ENCODE measurements around the gene CLTB.
"Not testable (repeated sequence)": the region's sequence is repeated elsewhere in the genome, so short reads cannot be mapped to it uniquely, and the experiment has no call there.

CLTB gene

DNA sequence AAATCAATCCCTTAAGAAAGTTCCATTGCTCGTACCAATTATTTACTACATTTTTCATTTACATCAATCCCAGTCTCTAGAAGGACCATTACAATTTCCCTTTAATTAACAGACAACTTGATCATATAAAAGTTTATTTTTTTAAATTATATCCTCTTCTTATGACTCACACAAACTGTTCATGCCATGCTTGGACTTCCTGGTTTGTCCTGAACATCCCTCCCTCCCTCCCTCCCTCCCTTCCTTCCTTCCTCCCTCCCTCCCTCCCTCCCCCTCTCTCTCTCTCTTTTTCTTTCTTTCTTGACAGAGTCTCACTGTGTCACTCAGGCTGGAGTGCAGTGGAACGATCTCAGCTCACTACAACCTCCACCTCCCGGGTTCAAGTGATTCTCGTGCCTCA lies 11.6 kb upstream of the CLTB start:
- DNase-seq (ENCODE audit: low read depth) = no peak

DNA sequence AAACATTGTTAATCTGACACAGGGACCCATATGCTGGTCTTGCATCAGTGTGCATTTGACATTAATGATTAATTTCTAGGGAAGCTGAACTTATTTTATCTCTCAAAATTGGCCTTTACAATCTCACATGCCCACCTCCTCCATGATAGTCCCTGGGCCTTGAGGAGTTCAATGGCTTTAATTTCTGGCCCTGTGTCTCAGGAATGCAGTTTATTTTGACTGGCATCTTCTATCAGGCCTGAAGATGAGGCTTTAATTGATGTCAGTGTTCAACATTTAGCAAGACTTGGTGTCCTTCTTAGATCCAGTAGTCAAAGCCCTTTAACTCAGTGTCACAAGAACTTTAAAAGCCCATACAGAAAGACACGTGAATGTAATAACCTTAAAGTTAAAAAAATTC lies 10.5 kb upstream of the CLTB start:
- DNase-seq (ENCODE audit: low read depth) = no peak

DNA sequence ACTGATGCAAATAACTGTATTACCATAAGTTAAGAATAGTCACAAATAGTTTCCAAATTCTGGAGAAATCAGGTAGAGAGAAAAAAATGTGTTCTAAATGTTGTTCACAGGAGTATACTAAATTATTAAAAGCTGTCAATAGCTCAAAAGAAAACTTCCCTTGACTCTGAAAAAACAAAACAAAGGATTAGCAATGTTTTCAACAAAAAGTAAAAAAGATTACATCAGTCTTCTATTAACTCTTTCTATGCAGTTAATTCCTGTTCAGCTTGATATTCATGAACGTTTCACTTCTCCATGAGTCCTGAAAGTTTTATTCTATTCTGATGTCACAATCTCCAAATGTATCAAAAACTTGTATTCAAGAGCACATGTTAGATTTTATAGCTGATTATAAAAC lies 9.5 kb upstream of the CLTB start:
- no peak for DNase-seq (ENCODE audit: low read depth)

GRCh38 chr5:176425138-176425537 lies 8.8 kb upstream of the CLTB start:
- no peak for DNase-seq (ENCODE audit: low read depth)

DNA sequence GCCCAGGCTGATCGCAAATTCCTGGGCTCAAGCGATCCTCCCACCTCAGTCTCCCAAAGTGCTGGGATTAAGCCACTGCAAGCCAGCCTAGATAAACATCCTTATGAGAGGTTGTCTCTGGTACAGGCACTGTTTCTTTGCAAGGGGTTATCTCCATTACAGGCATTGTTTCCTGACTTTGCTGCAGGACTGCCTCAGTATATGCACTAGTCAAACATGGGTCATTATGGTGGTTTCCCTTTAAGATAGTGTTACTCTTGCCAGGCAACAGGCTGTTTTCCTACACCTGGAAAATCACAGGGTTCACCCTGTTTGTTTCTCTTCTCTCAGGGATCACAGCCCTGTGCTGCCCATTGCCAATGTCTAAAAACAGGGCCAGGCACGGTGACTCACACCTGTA lies 7.8 kb upstream of the CLTB start:
- no peak for DNase-seq (ENCODE audit: low read depth)

GRCh38 chr5:176420972-176421544 lies 4.7 kb upstream of the CLTB start:
- DNase-seq (ENCODE audit: low read depth) = no peak

GRCh38 chr5:176420086-176420485 lies 3.7 kb upstream of the CLTB start:
- no peak for DNase-seq (ENCODE audit: low read depth)

- DNase-seq (ENCODE audit: low read depth) = no peak
Observed at GRCh38 chr5:176418251-176418650, 1.9 kb upstream of the CLTB start.

DNA sequence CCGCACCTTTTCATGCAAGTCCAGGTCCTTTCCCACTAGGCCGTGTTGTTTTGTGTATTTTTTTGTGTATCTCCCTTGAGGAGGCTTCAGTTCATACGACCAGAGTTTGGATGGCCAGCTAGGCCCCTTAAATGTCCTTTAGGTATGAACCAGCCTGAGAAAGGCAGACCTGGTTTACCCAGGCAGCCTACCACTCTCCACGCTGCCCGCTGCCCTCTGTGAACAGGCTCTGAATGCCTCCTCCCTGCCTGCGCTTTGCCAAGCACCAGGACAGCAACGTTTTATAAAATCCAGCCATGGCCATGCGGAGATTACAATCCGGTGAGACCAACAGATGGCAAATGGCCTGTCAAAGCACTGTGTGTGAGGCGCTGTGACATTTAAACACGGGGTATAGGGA lies 626 bp upstream of the CLTB start:
- no peak for DNase-seq (ENCODE audit: low read depth)

DNA sequence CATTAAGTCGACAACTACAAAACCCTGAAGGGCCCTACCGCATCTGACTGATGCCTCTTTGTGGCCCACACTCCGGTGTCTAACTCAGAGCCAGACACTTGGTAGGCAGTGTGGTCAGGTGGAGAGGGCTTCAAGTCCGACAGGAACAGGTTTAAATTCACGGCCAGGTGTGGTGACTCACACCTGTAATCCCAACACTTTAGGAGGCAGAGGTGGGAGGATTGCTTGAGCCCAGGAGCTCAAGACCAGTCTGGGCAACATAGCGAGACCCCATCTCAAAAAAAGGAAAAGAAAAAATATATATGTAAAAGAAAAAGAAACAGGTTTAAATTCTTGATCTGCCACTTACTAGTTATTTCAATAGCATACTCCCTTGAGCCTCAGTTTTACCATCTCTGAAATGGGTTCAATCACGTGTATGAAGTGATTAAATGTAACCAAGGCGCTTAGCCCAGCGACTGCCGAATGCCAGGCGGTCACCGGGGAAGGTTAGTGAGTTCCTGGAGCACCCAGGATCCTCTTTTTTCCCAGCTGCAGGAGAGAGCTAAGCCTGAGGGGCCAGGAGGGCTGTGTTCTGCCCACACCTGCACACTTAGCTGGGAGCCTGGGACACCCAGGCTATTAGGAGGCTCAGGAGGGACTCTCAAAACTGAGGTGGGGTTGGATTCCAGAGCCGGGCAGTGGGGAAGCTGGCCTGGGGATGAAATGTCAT lies 943 bp downstream of the CLTB start:
- no peak for DNase-seq (ENCODE audit: low read depth)

GRCh38 chr5:176414704-176415103 lies 1.6 kb downstream of the CLTB start:
- DNase-seq (ENCODE audit: low read depth) = no peak

- no peak for DNase-seq (ENCODE audit: low read depth)
Observed at GRCh38 chr5:176413709-176414191, 2.6 kb downstream of the CLTB start.

GRCh38 chr5:176413255-176413565 lies 3.1 kb downstream of the CLTB start:
- no peak for DNase-seq (ENCODE audit: low read depth)

GRCh38 chr5:176412517-176413254 lies 3.7 kb downstream of the CLTB start:
- DNase-seq (ENCODE audit: low read depth) = no peak

DNA sequence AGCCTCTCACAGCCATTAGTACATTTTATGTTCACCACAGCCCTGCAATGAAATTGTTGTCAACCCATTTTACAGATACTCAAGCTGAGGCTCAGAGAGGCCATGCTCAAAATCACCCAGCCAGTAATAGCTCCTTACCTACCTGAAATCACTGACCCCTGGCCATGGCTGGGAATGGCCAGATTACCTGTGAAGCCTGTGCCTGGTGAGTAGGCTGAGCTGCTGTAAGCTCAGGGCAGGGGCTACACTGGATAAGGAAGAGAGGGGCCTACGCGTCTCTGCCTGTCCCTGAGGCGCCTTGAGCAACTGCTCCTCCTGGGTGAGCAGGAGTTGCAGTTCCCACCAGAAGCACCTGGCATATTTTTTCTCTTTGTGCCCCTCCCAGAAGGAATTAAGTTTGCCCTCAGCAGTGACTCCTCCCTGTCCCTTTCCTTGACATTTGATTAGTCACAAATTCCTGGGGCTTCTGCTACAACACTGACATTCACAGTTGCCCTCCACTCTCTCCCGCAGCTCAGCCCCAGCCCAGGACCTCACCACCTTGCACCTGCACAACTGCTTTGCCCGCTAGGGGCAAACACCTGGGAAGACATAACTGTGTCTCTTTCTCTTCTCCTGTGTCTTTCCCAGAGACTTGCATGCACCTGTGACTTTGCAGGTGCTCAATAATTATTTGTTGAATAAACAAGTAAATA lies 5.7 kb downstream of the CLTB start:
- no peak for DNase-seq (ENCODE audit: low read depth)

GRCh38 chr5:176409765-176410164 lies 6.6 kb downstream of the CLTB start:
- no peak for DNase-seq (ENCODE audit: low read depth)

DNA sequence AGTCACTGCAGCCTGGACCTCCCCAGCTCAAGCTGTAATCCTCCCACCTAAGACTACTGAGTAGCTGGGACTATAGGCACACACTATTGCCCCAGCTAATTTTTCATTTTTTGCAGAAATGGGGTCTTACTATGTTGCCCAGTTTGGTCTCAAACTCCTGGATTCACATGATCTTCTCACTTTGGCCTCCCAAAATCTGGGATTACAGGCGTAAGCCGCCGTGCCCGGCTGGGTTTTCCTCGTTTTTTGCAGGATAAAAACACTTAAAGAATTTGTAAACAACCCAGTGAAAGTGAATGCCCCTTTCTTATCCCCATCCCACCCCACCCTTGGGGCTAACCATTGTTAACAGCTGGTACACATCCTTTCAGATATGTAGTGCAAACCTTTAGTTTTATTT lies 7.7 kb downstream of the CLTB start:
- no peak for DNase-seq (ENCODE audit: low read depth)

DNA sequence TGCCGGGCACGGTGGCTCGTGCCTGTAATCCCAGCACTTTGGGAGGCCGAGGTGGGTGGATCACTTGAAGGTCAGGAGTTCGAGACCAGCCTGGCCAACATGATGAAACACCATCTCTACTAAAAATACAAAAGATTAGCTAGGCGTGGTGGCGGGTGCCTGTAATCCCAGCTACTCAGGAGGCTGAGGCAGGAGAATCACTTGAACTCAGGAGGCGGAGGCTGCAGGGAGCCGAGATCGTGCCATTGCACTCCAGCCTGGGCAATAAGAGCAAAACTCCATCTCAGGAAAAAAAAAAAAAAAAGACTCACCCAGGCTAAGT lies 8.1 kb downstream of the CLTB start:
- not testable (repeated sequence) for DNase-seq (ENCODE audit: low read depth)

DNA sequence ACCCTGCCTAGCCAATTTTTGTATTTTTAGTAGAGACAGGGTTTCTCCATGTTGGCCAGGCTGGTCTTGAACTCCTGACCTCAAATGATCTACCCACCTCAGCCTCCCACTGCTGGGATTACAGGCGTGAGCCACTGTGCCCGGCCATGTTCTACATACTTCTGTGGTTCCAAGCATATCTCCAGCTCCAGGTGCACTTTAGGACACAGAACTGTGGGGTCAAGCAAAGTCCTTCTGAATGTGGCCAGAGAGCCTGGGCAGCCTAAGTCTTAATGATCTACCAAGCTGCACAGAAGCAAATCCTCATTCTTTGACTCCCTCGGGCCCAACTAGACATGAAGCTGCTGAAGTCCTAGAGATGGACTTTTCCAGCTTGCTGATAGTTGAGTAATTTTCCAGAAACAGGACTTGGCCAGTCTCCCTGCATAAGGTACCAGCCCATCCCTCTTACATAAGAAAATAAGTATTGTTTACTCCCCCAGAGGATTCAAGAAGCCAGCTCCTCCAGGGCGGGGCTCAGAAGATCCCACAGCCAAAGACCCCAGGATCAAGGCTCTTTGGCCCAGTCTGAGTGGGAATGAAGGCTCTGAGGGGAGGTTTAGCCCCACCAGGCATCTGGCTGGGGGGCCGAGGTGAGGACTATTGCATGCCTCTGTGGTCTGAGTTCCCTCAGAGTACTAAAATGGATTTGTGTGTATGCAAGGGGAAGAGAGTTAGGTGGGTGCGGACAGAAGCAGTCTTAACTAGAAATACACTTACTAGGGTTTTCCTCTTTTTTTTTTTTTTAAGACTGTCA lies 8.7 kb downstream of the CLTB start:
- DNase-seq (ENCODE audit: low read depth) = no peak

DNA sequence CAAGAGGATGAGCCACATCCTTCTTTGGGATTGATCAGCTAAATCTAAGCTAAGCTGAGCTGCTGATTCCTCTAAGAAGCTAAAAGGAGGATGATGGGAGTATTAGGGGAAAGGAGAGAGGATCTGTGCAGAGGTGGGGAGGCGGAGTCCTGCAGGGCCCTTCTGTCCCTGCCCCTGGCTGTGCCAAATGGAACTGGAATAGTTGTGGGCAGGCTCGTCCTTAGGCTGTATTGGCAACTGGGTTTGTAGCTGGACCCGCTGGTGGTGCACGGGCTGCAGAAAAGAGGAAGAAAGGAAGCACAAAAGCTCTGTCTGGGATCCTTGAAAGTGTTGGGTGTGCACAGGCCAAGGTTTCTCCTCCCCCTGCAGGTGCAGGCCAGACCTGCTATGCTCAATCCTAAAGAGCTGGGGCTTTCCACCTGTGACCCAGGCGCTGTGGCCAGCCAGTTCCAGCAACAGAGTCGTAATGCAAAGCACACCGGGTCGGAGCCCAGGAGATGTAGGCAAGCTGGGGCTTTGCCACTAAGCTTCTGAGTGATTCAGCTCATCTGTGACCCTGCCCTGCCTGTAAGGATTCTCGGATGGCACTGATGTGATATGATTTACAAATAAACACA lies 9.8 kb downstream of the CLTB start:
- no peak for DNase-seq (ENCODE audit: low read depth)

DNA sequence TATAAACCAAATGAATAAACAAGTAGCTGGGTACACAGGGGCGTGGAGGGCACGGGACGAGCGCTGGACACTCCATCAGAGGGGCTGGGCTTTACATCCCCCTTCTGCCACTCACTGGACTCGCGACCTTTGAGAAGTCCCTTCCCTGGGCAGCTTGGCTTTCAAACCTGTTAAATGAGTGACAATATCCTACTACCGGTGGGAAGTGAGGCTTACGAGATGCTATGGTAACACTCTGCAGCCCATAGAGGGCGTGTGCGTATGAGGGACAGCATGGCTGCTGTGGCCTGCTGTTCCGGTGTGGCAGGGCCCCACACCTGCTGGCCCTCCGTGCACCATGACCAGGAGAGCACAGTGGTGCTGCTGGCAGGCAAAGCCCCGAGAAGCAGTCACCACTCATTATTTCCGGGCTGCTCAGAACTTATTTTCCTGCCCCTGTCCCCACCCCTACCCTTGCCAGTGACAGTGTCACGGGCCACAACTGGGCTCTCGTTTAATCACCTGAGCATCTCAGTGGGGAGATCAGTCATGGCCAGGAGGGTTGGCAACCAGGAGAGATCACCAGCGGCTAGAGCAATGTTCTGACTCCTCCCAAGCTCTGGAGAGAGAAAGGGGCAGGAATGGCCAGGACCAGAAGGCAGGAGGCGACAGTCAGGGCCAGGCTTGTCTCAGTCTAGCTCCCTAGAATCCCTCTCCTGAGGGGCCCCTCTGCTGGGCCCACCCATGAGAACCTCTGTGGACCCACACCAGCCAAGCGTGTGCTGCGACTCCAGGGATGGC lies 10.5 kb downstream of the CLTB start:
- DNase-seq (ENCODE audit: low read depth) = no peak
